Skin of body (tissue), 2 donors: Measurements from ENCODE around the gene LY9. TPM values are rescaled to one million over a fixed set of nuclear protein-coding genes. Genes with fewer than 3 reads are reported as not detected.

Source experiments
- DNase-seq: peaks from one replicate; lab custom pipeline; 2025; lab: John Stamatoyannopoulos, UW
- total RNA-seq: library from RNA; depleted of rRNA; stranded (reverse); fragments of >200 nt; gene quantifications from one replicate; pipeline ENCODE4 v1.2.3, GENCODE V29; 2014

The LY9 gene, protein sequence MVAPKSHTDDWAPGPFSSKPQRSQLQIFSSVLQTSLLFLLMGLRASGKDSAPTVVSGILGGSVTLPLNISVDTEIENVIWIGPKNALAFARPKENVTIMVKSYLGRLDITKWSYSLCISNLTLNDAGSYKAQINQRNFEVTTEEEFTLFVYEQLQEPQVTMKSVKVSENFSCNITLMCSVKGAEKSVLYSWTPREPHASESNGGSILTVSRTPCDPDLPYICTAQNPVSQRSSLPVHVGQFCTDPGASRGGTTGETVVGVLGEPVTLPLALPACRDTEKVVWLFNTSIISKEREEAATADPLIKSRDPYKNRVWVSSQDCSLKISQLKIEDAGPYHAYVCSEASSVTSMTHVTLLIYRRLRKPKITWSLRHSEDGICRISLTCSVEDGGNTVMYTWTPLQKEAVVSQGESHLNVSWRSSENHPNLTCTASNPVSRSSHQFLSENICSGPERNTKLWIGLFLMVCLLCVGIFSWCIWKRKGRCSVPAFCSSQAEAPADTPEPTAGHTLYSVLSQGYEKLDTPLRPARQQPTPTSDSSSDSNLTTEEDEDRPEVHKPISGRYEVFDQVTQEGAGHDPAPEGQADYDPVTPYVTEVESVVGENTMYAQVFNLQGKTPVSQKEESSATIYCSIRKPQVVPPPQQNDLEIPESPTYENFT
- 0.89 TPM for total RNA-seq

- DNase-seq, result no peak
Observed at GRCh38 chr1:160795951-160796383, at the start of gene LY9. TSS of gene LY9 (plus strand) at chr1:160796174. CDS start at chr1:160796188, 14 bp downstream.

DNA sequence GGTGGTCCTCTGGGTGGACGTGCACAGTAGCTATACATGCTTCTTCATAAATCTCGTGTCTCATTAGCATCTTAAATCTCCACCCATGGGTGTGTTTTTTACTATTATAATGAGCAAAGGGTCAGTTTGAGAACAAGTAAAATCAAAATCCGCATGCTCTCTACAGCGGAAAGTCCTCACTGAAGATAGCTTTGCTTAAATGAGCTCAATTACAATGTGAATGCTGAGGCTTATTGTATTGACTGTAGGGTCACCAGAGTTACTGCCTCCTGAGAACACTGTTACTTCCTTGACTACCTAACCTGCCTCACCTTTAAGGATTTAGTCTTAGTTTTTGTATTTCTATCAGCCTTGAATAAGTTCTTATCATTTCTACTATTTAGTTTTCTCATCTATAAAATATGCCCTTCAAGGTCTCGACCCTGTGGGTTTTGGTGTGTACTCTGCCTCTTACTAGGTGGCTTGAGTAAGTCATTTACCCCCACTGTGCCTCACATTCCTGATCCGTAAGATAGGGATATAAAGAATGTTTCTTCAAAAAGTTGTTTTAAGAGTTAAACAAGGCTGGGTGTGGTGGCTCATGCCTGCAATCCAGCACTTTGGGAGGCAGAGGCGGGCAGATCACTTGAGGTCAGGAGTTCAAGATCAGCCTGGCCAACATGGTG, 49.0 kb upstream of the LY9 start:
- no peak for DNase-seq

- no peak for DNase-seq
Observed at GRCh38 chr1:160747717-160748116, 48.3 kb upstream of the LY9 start.

DNA sequence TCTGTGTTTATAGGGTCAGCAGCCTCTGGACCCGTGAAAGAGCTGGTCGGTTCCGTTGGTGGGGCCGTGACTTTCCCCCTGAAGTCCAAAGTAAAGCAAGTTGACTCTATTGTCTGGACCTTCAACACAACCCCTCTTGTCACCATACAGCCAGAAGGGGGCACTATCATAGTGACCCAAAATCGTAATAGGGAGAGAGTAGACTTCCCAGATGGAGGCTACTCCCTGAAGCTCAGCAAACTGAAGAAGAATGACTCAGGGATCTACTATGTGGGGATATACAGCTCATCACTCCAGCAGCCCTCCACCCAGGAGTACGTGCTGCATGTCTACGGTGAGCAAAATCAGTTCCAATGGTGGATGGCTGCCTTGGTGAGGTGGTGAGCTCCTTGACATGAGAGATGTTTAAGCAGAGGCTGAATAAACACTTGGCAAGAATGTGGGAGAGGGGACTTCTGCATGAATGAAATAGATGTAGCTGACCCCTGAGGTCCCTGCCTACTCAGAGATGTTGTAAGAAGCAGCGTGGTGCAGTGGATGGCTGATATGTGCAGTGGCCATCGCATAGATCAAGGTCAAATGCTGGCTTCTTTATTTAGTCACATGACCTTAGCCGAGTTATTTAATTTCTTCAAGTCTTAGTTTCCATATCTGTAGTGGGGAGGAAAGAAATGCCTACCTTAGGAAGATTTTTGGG, 47.6 kb upstream of the LY9 start:
- no peak for DNase-seq

DNA sequence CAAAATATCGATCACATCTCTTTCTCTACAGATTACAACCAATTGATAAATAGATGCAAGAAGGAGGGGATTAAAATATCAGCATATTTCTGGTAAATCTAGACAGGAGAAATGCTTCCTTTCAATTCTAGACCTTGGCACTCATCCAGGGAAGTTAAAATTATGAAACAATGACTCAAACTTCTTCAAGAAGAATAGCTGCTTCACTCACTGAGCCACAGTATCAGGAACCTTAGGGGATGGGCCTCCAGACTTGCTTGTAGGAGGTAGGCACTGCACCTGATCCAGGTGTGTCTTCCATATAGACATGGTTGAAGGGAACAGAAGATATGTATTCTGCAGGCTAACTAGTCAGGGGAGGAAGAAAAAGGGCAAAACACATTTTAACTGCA, 47.1 kb upstream of the LY9 start:
- no peak for DNase-seq

DNA sequence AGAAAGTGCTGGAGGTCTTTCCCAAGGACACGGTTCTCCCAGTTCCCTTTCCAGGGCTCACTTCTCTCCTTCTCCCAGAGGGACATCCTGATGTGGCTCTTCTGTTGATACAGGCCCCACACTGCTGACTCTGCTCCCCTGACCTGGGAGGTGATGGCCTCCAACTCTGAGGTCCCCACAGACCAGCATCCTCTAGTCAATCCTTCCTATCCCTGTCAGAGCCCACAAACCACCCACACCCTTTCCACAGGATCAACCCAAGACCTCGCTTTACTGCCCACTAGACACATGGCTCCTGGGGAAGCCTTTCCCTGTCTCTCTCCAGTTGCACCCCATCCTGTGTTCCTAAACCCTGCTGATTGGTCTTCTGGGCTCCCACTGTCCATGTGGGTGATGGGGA, 45.4 kb upstream of the LY9 start:
- DNase-seq, result no peak

DNA sequence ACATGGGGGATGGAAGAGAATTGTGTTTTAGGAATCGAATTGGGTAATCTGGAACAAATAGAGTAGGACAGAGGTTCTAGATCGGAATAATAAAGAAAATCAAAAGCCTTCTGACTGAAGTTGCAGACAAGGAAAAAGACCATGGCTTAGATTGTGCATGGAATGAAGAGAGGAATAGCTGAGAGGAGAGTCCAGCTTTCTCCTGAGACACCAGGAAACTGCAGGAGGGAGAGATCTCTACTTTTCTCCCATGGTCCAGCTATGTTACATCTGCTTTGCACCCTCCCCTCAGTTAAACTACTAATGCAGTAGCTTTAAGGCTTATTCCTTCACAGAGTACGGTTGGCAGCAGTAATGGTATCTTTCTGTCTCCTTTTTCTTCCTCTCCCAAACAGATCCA, 43.6 kb upstream of the LY9 start:
- no peak for DNase-seq

DNA sequence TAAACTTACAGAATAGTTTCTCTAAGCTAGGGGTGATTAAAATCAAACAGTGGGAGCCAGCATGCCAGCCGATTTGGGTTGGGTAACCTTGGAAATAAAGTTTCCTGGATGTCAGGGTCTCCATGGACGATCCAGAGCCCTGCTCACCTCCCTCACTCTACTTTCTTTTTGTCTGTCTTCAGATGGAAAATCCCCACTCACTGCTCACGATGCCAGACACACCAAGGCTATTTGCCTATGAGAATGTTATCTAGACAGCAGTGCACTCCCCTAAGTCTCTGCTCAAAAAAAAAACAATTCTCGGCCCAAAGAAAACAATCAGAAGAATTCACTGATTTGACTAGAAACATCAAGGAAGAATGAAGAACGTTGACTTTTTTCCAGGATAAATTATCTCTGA, 43.0 kb upstream of the LY9 start:
- no peak for DNase-seq

GRCh38 chr1:160753594-160753993, 42.4 kb upstream of the LY9 start:
- no peak for DNase-seq

- no peak for DNase-seq
Observed at GRCh38 chr1:160755461-160755860, 40.5 kb upstream of the LY9 start.

GRCh38 chr1:160755911-160756848, 39.8 kb upstream of the LY9 start:
- DNase-seq, result no peak

- DNase-seq, result no peak
Observed at GRCh38 chr1:160756849-160757201, 39.1 kb upstream of the LY9 start.

- DNase-seq, result no peak
Observed at GRCh38 chr1:160758521-160758920, 37.5 kb upstream of the LY9 start.

DNA sequence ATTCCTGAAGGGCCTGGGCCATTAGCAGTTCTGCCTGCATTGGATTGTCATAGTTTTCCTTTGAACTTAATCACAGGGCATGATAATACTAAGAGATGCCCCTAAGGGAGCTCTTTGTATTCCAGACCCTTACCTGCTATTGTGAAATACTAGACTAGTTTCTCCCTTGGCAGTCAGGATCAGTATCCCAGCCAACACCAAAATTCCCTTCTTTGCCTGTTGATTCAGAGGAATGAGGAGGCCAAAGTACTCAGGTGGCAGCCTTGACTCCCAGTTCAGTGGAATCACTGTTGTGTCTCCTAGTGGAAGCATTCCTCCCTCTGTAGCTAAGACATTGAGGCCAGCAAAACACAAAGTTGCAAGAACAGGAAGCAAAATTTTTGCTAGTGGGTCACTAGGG, 36.2 kb upstream of the LY9 start:
- no peak for DNase-seq

DNA sequence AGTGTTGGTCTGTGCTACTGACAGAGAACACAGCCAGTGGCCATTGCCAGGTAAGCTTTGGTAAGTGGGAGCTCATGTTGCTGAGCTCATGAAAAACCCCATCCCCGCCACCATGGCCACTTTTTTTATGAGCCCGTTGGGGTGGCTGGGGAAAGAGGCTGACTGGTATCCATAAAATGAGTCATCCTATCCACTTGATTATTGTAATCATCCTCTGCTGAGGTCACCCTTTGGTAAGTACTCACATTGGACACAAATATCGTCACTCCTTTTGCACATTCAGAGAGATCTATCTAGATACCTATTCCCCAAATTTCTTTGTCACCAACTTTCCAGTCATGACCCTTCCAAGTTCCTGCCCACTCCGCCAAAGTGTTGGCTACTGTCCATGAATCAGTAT, 34.9 kb upstream of the LY9 start:
- DNase-seq, result no peak

DNA sequence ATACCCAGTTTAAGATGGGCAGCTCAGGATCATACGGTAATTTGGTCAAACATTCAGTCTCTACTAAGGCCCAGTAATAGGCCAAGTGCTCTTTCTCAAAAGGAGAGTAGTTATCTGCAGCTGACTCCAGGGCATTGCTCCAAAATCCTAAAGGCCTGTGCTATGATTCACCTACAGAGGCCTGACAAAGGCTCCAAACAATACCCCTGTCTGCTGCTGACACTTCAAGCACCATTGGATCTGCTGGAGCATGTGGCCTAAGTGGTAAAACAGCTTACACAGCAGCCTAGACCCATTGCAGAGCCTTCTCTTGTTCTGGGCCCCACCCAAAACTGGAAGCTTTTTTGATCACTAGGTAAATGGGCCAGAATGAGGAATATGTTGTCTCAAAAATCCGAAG, 34.1 kb upstream of the LY9 start:
- no peak for DNase-seq

GRCh38 chr1:160763993-160764392, 32.0 kb upstream of the LY9 start:
- no peak for DNase-seq

- DNase-seq, result no peak
Observed at GRCh38 chr1:160767395-160768294, 28.3 kb upstream of the LY9 start.

- DNase-seq, result no peak
Observed at GRCh38 chr1:160768295-160768657, 27.7 kb upstream of the LY9 start.

GRCh38 chr1:160772331-160772730, 23.6 kb upstream of the LY9 start:
- DNase-seq, result no peak
